ENCODE results near the gene MBP.

GRCh38 chr18:77047803-77048419 is 84.7 kb downstream of the MBP start:
- TF ChIP-seq POLR2AphosphoS5 (IDR thresholded peaks at IDR 0.05; ENCODE audit: low read depth, low read length) (no peak), POLR2A (IDR thresholded peaks at IDR 0.05; ENCODE audit: low read depth, low read length) (no peak), TAF1 (IDR thresholded peaks at IDR 0.05; ENCODE audit: low read depth, low read length) (no peak), SPI1 (IDR thresholded peaks at IDR 0.05; ENCODE audit: low read depth, low read length) (no peak), PAX5 (IDR thresholded peaks at IDR 0.05; ENCODE audit: insufficient read depth, low read length, severe bottlenecking) (no peak), POU2F2 (IDR thresholded peaks at IDR 0.05; ENCODE audit: low read depth, low read length) (no peak)

All from GM12891 (cell line).